NCI-H2081 (cell line): ENCODE data around the gene ADORA1.

Source experiments
- DNase-seq, 2 experiments: peaks; one replicate each; lab custom pipeline; 2025; lab: John Stamatoyannopoulos, UW

The ADORA1 gene

GRCh38 chr1:203127666-203128430 is at the start of gene ADORA1:
ADORA1 (plus strand) TSS chr1:203127726; CDS start chr1:203128842, 1,116 bp downstream.
- peak; percentile 55 to 58 for DNase-seq

DNA sequence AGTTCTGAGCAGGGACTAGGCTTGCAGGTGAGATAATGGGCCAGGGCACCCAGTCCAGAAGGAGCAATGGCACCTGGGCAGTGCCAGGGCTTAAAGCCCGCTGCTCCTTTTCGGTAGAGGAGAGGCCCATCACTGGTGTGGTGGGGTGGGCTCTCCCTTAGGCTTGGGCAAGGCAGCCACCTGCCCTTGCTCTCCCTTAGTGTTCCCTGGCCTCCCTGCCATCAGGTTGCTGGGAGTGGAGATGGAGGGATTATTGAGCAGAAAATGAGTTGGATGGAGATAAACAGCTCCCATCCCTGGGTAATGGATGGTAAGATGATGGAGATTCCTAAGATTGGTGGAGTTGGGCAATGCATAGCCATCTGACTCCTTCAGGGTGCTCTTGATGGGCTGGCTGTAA is 49.6 kb upstream of the ADORA1 start:
- DNase-seq, result no peak

DNA sequence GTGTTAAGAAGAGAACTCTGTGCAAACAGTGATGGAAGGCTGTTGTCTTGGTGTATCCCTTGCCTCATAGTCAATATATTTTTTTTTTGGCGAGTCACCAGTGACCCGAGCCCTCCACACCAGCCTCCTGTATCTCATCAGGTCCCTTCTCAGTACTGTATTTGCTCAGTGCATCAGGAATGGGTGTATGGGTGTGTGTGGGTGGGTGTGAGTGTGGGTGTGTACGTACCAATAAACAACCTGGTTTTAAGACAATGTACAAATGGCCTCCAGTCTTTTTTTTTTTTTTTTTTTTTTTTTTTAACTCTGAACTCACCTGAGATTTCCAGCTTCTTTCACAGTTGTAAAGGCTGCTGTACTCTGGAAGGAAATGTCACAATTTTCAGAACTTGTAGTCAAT is 49.0 kb upstream of the ADORA1 start:
- DNase-seq, result no peak

DNA sequence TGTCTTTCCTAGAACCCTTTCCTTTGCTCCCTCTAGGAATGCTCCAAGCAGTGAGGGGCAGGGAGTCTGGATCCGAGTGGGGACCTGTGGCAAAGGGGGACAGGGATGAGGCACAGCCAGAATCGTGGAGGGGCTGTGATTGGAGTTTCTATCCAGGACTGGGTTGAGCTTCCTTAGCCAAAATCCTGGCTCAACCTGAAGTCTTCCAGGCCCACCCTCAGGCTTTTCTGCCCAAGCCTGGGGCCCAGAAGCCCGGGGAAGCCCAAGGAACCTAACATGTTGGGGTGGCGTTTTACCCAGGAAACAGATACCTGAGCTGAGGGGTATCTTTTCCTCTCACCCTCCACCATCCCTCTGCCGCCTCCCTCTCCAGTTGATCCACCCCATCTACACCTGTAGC is 47.1 kb upstream of the ADORA1 start:
- DNase-seq, result no peak

DNA sequence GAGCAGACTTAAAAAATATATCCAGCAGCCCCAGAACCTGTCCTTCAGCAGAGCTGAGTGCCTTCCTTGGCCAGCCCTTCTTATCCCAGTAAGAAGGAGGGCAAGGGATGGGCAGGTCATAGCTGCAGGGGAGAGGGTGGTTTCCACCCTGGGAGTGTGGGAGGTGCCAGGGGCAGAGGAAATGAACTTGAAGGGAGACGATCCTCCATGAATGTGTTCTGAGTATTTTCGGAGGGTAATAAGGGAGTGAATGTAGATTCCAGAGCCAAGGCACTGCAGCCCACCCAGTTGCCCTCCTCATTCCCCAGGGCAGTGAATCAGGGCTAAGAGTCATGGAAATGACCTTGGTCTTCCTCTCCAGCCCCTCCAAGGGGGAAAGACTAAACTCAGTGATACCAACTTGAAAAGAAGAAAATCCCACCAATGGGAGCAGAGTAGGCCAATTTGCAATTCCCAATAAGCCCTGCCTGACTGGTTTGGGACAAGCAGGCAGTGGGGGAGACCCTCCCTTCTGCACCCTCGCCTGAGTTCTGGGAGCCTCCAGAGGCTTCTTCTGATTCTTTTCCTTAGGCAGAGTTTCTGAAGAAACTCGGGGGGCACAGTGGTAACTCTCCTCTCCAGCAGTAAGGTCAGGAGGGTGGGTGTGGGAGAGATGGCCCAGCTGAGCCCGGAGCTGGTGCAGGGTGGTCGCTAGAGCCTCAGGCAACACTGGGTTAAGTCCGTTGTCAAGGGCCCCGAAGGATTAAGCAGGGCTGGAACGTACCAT is 45.9 kb upstream of the ADORA1 start:
- DNase-seq, result no peak

GRCh38 chr1:203082231-203082505 is 45.4 kb upstream of the ADORA1 start:
- no peak for DNase-seq

DNA sequence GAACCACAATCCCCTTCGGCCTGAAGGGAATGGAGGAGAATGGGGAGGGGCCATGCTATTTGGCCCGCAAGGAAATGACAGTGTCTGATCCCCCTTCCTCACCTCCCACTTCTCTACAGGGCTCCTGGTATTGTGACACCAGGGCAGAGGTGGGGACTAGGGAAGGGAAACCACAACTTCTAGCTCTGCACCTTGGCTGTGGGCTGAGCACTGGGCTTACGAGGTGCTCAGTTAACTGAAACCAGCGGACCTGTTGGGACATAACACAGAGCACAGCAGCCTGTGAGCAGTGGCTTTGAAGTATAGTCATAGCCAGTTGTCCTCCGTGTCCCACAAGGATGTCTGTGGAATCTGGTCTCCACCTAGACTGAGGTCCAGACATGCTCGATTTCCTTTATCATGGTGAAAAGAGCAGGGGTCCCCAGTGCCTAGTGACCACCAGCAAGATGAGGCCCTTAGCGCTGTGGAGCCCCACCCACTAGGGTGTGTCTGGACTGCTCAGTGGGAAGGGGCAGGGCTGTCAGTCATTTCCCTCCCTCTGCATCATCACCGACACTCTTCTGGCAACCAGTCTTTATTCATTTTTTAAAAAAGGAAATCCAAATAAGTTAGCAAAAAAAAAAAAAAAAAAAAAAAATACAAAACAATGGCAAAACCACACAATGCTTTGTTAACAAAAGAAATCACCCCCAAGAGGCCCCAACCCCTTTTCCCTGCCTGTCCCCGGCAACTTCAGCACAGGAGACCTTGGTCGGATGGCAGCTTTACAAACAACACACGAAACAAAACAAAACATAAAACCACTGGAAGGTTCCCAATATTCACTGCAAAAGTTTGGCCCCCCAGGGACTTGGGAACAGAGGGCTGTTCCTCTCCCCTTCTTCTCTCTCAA is 44.7 kb upstream of the ADORA1 start:
- DNase-seq, result no peak

- DNase-seq, result no peak
Observed at GRCh38 chr1:203083463-203083921, 44.0 kb upstream of the ADORA1 start.

GRCh38 chr1:203084588-203085527 is 42.7 kb upstream of the ADORA1 start:
- DNase-seq, result no peak

- no peak for DNase-seq
Observed at GRCh38 chr1:203085528-203086406, 41.8 kb upstream of the ADORA1 start, which contains the start of gene MYOG. MYOG (minus strand) TSS chr1:203086012; CDS start chr1:203085961, 51 bp downstream.

DNA sequence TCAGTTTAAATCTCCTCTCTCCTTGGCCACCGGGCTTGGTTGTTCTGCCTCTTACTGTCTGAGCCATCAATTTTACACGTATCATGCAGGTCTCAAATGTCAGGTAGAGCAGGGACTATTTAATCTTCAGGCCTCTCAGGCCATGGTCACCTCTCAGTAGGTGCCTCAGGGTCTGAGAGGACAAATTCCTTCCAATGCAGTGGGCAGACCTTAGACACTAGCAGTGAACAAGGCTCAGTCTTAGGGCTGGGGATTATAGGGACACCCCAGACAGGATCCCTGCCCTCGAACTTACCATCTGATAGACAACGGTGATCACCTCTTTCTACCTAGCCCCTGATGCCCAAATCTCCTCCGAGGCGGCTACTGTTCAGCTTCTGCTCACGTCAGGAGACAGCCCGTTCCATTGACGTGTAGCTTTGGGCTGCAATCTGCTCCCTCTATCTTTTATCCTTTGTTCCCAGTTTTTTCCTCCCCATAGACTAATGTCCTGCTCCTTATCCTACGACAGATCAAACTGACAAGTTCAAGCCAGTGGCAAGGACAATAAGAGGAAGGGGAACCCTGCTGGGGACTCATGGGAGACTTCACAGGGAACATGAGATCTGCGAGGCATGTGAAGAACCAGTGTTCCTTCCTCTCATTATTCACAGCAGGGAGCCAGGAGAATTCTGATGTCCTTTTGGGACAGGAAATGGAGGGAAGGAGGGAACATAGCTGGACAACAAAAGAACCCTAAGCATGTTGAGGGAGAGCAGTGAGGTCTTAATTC is 40.3 kb upstream of the ADORA1 start:
- DNase-seq, result no peak

- no peak for DNase-seq
Observed at GRCh38 chr1:203088441-203088840, 39.1 kb upstream of the ADORA1 start.

GRCh38 chr1:203089001-203089650 is 38.4 kb upstream of the ADORA1 start:
- no peak for DNase-seq

GRCh38 chr1:203089651-203090045 is 37.9 kb upstream of the ADORA1 start:
- DNase-seq, result no peak

DNA sequence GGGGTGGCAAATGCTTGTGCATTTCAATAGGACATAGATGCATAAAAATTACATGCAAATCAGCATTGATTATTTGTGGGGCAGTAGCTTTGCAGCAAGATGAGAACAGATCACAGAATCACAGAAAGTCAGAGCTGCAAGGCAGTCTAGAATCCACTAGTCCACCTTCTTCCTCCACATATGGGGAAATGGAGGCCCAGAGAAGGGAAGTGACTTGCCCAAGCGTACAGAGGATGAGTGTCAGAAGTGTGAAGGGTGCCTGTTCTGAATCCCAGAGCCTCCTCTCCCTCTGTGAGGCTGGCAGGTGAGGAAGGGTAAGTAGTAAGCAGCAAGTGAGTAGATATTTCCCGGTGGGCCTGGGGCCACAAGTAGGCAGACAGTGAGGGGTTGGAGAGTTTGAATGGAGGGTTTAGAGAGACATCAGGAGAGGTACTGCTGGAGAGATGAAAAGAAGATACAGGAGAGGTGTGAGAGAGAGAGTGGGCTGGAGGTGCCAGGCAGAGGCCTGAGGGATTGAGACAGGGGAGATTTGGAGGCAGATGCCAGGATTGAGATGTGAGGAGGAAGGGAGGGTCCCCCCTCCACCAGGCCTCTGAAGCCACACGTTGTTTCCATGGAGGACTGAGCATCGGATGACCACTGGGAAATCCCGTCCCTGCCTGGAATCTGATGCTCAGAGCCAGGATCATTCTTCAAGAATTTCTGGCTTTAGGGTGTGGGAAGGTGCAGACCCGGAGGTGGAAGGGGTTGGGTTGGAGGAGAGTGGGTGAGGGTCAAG is 36.9 kb upstream of the ADORA1 start:
- DNase-seq, result no peak

DNA sequence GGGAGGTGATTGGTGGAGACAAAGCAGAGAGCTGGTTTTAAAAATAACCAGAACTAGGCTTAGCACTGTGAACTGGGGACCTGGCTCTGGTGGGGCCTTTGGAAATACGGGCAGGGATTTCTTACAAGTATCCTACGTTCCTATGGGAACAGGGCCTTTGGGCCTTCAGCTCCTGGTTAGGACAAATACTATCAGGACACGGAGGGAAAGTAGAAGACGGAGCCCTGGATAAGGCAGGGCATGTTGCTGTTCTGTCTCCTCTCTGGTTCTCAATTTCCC is 36.4 kb upstream of the ADORA1 start:
- no peak for DNase-seq

DNA sequence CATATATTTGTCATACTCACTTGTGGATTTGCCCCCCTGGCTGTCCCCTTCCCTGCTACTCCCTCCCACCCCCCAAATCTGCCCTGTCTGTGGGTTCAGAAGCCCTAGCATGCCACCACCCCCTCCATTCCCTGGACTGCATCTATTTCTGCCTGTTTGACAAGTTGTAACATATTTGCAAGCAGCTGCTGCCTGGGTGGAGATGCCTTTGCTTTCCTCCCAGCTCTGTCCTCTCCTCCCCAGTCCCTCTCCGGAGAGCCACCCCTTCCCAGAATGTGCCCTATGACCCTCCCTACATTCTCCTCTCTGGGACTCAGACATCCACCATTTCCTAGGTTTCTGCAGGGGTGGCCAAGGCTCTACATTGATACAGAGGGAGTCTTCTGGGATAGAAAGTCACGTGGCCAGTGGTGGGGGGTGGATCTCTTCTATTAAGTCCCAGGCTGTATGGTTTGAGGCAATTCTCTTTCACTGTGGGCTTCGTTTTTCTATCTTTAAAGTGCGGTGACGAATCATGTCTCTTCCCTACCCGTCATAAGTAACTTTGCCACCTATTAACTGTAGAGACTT is 35.7 kb upstream of the ADORA1 start:
- DNase-seq, result no peak

DNA sequence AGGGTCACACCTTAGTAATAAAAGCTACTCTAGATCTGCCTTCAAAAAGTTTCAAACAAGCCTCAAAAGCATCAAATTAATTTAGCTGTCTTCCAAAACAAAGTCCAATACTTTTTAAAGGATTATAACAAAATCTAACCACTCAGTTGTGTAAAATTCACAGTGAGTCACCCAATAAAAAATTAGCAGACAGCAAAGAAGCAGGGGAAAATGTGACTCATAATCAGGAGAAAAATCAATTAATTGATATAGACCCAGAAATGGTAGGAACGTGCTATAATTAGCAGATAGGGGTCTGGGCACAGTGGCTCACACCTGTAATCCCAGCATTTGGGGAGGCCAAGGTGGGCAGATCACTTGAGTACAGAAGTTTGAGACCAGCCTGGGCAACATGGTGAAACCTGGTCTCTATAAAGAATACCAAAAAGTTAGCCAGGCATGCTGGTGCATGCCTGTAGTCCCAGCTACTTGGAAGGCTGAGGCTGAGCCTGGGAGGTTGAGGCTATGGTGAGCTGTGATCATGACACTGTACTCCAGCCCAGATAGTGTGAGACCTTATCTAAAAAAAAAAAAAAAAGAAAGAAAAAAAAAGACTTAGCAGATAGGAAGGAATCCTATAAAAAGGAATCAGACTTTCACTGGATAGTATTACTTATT is 33.6 kb upstream of the ADORA1 start:
- DNase-seq, result no peak
